GM21737 (cell line): ENCODE data around the gene SPECC1.
"Not testable (repeated sequence)": the region's sequence is repeated elsewhere in the genome, so short reads cannot be mapped to it uniquely, and the experiment has no call there.

Experiments
- ATAC-seq: cut with Tn5 transposase; IDR thresholded peaks from one replicate; pipeline ENCODE4 v1.9.1; 2021; ENCODE audit warnings: mild to moderate bottlenecking, moderate library complexity; ENCODE audit not compliant: unreplicated experiment

The SPECC1 gene

GRCh38 chr17:20227720-20228370 is 218.7 kb downstream of the SPECC1 start:
- ATAC-seq, result not testable (repeated sequence)

DNA sequence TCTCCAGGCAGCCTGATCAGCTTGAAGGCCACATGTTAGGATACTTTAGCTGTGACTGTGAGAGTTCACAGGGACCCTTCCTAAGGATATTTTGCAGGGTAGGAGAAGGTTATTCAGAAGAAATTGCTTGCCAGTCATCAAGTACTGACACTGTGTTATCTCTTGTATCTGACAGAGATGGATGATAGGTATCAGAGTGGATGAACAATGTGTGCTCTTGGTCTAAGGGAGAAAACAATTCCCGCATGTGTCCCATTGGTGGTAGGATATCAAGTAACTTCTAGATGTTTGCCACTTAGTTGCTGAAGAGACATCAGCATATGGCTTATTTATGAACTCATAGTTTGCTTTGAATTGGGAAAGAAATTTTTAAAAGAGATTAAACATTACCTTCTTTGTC is 219.3 kb downstream of the SPECC1 start:
- no peak for ATAC-seq

GRCh38 chr17:20228860-20229259 is 219.7 kb downstream of the SPECC1 start:
- no peak for ATAC-seq

- no peak for ATAC-seq
Observed at GRCh38 chr17:20230924-20231323, 221.8 kb downstream of the SPECC1 start.

- ATAC-seq, result no peak
Observed at GRCh38 chr17:20232611-20233010, 223.5 kb downstream of the SPECC1 start.

DNA sequence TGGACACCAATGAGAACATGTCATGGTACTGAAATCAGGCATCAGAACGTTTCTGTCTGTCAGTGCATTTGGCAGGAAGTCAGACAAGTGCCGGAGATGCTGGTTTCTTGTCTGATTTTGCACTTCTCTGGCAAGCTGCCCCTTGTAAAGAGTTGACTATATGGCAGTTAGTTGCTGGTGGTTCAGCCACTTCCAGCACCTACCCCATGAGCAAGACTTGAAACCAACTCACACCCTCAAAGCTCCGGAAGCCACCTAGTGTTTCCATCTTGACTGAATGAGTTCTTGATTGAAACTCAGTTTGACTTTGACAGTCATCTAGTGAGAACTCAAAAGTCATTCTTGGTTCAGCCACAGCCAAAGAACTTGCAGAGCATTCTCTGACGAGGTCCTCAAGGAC is 225.1 kb downstream of the SPECC1 start:
- ATAC-seq, result no peak

DNA sequence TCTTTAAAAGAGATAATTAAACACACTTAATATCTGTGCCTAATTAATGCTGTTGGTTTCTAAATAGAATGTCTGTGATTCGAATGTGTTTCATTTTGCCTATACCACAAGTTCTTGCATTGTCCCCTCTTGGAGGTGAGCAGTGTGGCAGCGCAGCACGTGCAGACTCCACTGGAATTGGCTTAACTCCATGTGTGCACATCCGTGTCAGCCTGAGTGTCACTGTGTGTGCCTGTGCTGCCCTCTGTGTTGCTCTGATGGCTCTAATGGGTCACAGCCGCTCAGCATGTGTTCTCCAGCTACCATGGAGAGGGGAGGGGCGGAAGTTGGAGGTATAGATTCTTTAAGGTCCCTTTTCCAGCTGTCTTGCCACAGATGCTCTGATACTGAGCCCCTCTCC is 226.6 kb downstream of the SPECC1 start:
- ATAC-seq, result no peak

DNA sequence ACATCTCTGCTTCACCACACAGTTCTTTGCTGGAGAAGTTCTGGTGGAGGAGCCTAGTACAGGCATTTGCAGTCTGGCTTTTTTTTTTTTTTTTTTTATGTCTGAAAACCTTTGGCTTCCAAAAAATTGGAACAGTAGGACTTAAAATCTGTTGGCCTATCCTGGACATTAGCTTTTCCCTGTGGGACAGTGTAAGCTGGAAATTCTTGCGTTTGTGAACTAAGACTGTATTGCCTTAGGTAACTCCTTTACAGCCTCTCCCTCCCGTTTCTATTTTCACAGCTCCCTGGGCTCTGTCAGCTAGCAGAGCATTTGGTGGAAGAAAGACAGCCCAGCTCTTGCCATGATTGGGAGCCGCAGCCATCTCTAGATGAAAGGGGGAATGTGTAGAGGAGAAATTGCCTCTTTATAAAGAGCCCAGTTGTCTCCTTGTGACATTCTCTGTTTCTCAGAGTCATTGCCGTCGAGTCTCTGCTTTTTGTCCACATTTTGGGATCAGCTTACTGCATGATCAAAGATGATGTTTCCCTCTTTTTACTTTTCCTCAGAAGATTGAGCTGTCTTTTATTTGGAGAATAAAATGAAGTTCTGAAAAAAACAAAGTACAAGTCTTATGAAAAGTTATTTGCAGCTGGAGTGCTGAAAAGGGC is 227.5 kb downstream of the SPECC1 start:
- ATAC-seq, result no peak

- not testable (repeated sequence) for ATAC-seq
Observed at GRCh38 chr17:20239776-20240175, 230.6 kb downstream of the SPECC1 start.

GRCh38 chr17:20241855-20242254 is 232.7 kb downstream of the SPECC1 start:
- ATAC-seq, result no peak

DNA sequence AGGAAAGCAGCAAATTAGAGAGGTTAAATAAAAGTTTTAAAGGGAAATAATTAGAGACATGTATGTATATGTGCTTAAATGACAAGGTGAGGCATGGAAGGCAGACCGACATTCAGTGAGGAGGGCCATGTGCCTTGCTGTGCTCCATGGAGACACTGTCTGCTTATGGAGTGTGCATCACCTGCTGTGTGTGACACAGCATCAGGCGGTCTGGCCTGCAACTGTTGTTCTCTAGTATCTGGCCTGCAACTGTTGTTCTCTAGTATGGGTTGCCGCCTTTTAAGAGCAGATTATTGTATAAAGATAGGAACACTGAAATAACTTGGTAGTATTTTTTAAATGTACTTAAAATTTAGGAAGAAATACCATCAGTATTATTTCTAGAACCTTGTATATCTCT is 233.1 kb downstream of the SPECC1 start:
- ATAC-seq, result no peak

- no peak for ATAC-seq
Observed at GRCh38 chr17:20243524-20243923, 234.4 kb downstream of the SPECC1 start.

- no peak for ATAC-seq
Observed at GRCh38 chr17:20244671-20245070, 235.5 kb downstream of the SPECC1 start.

DNA sequence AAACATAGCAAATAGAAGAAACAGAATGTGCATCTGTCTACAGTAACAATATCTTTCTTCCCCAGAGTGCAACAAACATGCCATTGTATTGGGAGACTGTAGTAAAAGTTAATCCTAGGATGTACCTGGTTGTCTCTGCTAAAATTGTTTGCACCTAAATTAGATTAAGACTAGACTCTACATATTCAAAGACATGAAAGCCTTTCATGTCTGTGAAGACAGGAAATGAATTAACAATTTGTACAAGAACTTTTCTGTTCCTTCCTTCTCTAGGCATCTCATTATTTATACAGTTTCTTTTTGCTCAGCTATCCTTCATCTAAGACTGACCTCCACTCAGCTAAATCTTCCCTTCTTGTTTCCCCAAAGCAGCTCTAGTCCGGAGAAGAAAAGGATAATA is 237.5 kb downstream of the SPECC1 start:
- no peak for ATAC-seq

DNA sequence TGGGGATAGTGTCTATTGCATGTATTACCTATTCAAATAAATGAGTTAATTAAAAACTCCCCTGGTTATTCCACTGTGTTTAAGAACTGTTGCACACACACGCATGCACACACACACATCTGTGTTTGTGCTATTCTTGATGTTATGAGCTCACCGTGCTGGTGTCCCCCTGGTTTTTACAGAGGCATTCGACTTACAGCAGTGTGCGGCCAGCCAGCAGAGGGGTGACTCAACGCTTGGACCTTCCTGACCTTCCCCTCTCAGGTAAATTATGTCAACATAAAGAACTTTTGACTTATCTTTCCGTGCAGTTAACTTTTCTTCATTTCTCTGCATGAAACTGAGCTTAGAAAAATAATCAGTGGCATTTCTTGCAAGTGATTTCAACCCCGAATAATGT is 244.2 kb downstream of the SPECC1 start:
- ATAC-seq, result no peak

GRCh38 chr17:20254541-20254940 is 245.4 kb downstream of the SPECC1 start:
- no peak for ATAC-seq

DNA sequence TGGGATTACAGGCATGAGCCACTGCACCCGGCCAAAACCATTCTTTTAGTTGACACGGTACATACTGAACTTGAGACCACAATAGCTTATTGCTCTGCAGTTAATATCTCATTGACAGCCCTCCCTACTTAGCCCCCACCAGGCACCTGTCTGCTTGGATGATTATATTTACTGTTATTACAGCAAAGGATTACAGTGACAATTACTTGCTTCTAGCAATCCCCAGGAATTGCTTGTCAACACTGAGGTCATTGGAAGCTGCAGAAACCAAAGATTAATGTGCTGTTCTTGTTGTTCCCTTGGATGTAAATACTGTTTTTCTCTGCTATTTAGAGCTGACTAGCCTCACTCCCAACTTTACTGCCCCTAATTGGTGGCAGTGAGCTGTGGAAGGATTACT is 247.0 kb downstream of the SPECC1 start:
- ATAC-seq, result no peak

DNA sequence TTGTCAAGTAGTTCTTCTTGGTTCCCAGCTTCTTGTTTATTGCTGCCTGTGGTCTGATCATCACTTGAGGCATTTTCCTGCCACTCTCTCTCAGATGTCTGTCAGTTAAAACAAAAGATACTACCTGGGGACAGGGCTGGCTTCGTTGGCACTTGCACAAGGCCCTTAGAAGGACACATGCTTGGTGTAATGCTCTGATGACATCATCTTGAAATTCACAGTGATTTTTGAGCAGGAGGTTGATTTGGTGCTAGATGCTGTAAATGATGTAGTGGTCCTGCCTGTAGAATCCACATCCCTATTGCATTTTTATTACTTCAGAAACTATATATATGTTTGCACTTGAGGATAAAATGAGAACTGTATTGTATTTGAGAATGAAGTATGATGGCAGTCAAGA is 247.8 kb downstream of the SPECC1 start:
- no peak for ATAC-seq

GRCh38 chr17:20257798-20258197 is 248.6 kb downstream of the SPECC1 start:
- no peak for ATAC-seq

DNA sequence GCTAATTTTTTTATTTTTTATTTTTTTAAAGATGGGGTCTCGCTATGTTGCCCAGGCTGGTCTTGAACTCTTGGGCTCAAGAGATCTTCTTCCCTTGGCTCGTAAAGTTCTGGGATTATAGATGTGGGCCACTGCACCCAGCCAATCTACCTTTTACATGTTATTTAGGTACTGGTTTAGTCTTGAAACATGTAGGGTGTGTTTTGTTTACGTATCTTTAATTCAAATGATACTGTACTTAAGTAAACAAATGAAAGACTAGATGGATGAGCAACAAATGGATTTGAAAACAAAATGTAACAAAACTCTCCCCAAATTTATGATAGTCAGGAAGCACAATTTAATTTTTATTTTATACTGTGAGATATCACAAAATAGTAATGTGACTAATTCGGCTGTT is 250.5 kb downstream of the SPECC1 start:
- no peak for ATAC-seq

DNA sequence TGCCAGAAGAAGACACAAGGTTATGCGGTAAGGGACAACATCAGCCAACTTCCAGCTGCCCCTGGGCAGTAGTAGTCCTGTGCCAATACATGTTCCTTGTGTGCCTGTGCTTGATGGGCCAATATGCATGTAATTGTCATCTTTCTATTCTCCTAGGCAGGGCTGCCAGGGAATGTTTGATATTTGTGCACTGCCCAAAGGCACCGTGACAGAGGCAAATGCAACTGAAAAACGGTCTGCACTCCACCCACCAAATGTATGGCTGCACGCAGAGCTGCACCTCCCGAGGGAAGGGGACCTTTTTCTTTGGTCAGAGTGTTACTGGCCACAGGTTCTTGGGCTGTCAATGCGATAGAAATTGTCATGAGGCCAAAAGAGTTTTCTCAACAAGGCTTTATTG is 251.1 kb downstream of the SPECC1 start:
- ATAC-seq, result no peak

- no peak for ATAC-seq
Observed at GRCh38 chr17:20262226-20263114, 253.3 kb downstream of the SPECC1 start.
